Neural cell (in vitro differentiated cells): ENCODE data around the gene AKR7A2.

Experiments
- CTCF ChIP-seq: fragments of 450-650 bp; IDR thresholded peaks from 2 replicates; pipeline ENCODE4 v1.5.1; 2014; ENCODE audit warnings: antibody characterized with exemption, mild to moderate bottlenecking, moderate library complexity; ENCODE audit not compliant: poor library complexity, severe bottlenecking
- EP300 ChIP-seq: fragments of 450-650 bp; conservative IDR thresholded peaks from 2 replicates; pipeline ENCODE4 v1.6.1; 2014; ENCODE audit warnings: antibody characterized with exemption, mild to moderate bottlenecking, moderate library complexity; ENCODE audit not compliant: poor library complexity, severe bottlenecking
- EZH2 ChIP-seq: fragments of 200-600, 300-800 bp; shearing (Covaris generic), sonication (generic); IDR thresholded peaks from 2 replicates; pipeline ENCODE4 v1.6.1; 2014; ENCODE audit warnings: antibody characterized with exemption, low read length, borderline replicate concordance, mild to moderate bottlenecking; ENCODE audit not compliant: insufficient read depth, poor library complexity, severe bottlenecking
- MXI1 ChIP-seq: fragments of 450-650 bp; conservative IDR thresholded peaks from 2 replicates; pipeline ENCODE4 v1.6.1; 2014; ENCODE audit warnings: antibody characterized with exemption, mild to moderate bottlenecking; ENCODE audit not compliant: poor library complexity, severe bottlenecking
- POLR2AphosphoS5 ChIP-seq: IDR thresholded peaks from 2 replicates; pipeline ENCODE4 v1.6.1; 2012
- RAD21 ChIP-seq: fragments of 450-650 bp; conservative IDR thresholded peaks from 2 replicates; pipeline ENCODE4 v1.6.1; 2014; ENCODE audit warnings: antibody characterized with exemption, mild to moderate bottlenecking, moderate library complexity
- REST ChIP-seq: IDR thresholded peaks from 2 replicates; pipeline ENCODE4 v1.6.1; 2012; ENCODE audit warnings: borderline replicate concordance
- SMC3 ChIP-seq: fragments of 450-650 bp; conservative IDR thresholded peaks from 2 replicates; pipeline ENCODE4 v1.6.1; 2014; ENCODE audit warnings: antibody characterized with exemption, mild to moderate bottlenecking, moderate library complexity; ENCODE audit not compliant: poor library complexity
- TAF1 ChIP-seq: IDR thresholded peaks from 2 replicates; pipeline ENCODE4 v1.6.1; 2012; ENCODE audit warnings: low read depth

GRCh38 chr1:19313636-19313959, 1.7 kb upstream of the AKR7A2 start:
- TF ChIP-seq POLR2AphosphoS5 = no peak
- TF ChIP-seq CTCF = no peak
- no peak for TF ChIP-seq REST
- no peak for TF ChIP-seq TAF1
- TF ChIP-seq EP300 = no peak
- TF ChIP-seq EZH2 = no peak
- no peak for TF ChIP-seq RAD21
- TF ChIP-seq SMC3 = no peak
- no peak for TF ChIP-seq MXI1
